SH-SY5Y (cell line): ENCODE results near the gene ADAMTSL3.

Source experiments
- GATA2 ChIP-seq: IDR thresholded peaks from 2 replicates; pipeline ENCODE4 v1.6.1; 2011; ENCODE audit warnings: mild to moderate bottlenecking, low read depth, low read length
- GATA3 ChIP-seq: IDR thresholded peaks from 2 replicates; pipeline ENCODE4 v1.6.1; 2011; ENCODE audit warnings: low read depth, mild to moderate bottlenecking, low read length, moderate library complexity

GRCh38 chr15:83764201-83764838, 110.4 kb downstream of the ADAMTSL3 start:
- no peak for TF ChIP-seq GATA2
- no peak for TF ChIP-seq GATA3
